Gastroesophageal sphincter (tissue), 3 donors: ENCODE measurements around the gene CLSTN1.

ENCODE experiments used
- CTCF ChIP-seq, 4 experiments: fragments of 200-600 bp in 2 of 4; fragments of 450-650 bp in 2 of 4; sonication (generic) in 1 of 4; IDR thresholded peaks; one replicate each; pipeline ENCODE4 v1.5.1; 2017 to 2019; ENCODE audit warnings: antibody characterized with exemption in 4 of 4, mild to moderate bottlenecking in 2 of 4, moderate library complexity in 2 of 4
- POLR2AphosphoS5 ChIP-seq: sonication (generic); formaldehyde crosslinking; IDR thresholded peaks from one replicate; pipeline ENCODE4 v1.6.1; 2017; ENCODE audit warnings: antibody characterized with exemption

- TF ChIP-seq CTCF (IDR thresholded peaks at IDR 0.05) (no peak), POLR2AphosphoS5 (no peak)
Measured at GRCh38 chr1:9700340-9700739, 123.4 kb downstream of the CLSTN1 start.
